ENCODE data around the gene CBX7. TPM values are rescaled to one million over a fixed set of nuclear protein-coding genes. Genes with fewer than 3 reads are reported as not detected.

Gene CBX7
- total RNA-seq, 1 donor from 2014 or later, result 0.71 TPM

- TF ChIP-seq EZH2phosphoT487 (IDR thresholded peaks at IDR 0.05), result no peak
- no peak for TF ChIP-seq CTCF (IDR thresholded peaks at IDR 0.05)
- no peak for TF ChIP-seq EZH2 (IDR thresholded peaks at IDR 0.05)
- Histone ChIP-seq H3K27me3 (peaks cover 3% of the 10 kb centered on the region), H3K4me3 (no peak overlapping the region), H4K20me1 (ENCODE audit: low read depth) (peaks cover under 1% of the 10 kb centered on the region), H3K27ac (no peak overlapping the region), H3K9me3 (ENCODE audit: low read depth) (no peaks in the 10 kb centered on the region), H3K4me1 (no peaks in the 10 kb centered on the region), H3K36me3 (no peaks in the 10 kb centered on the region), H3K4me2 (no peak overlapping the region), H3F3A (ENCODE audit: low read depth) (peaks cover 3% of the 10 kb centered on the region), H3K9ac (no peak overlapping the region), H3K79me2 (ENCODE audit: low read depth) (no peaks in the 10 kb centered on the region), H2AFZ (replicated peaks) (no peak overlapping the region)
- peaks cover 16% of the 10 kb centered on the region for H3K4me1 Mint-ChIP-seq
- H3K27me3 Mint-ChIP-seq (ENCODE audit: insufficient read depth, low read depth), result peaks cover 3% of the 10 kb centered on the region
- DNase-seq (ENCODE audit: low spot score), result no peak
- no peak overlapping the region for H3K4me3 Mint-ChIP-seq
- no peaks in the 10 kb centered on the region for H3K36me3 Mint-ChIP-seq
- no peaks in the 10 kb centered on the region for H3K9me3 Mint-ChIP-seq
- H3K27ac Mint-ChIP-seq, result no peak overlapping the region
These were observed 14.0 kb downstream of the CBX7 start for GRCh38 chr22:39138357-39138997.

GRCh38 chr22:39136317-39136716, 16.2 kb downstream of the CBX7 start:
- no peak overlapping the region for H3K4me3 ChIP-seq
- H3K79me2 ChIP-seq (ENCODE audit: low read depth), result no peaks in the 10 kb centered on the region
- TF ChIP-seq CTCF (IDR thresholded peaks at IDR 0.05) (no peak), EZH2phosphoT487 (IDR thresholded peaks at IDR 0.05) (no peak)
- H3K9me3 ChIP-seq (ENCODE audit: low read depth), result no peaks in the 10 kb centered on the region
- Mint-ChIP-seq H3K36me3 (no peaks in the 10 kb centered on the region), H3K4me3 (peak overlapping the region; percentile 30), H3K9me3 (no peaks in the 10 kb centered on the region), H3K27me3 (ENCODE audit: insufficient read depth, low read depth) (peaks cover 3% of the 10 kb centered on the region), H3K4me1 (peaks cover 30% of the 10 kb centered on the region), H3K27ac (peak overlapping the region; percentile 76)
- no peaks in the 10 kb centered on the region for H3K36me3 ChIP-seq
- peaks cover 10% of the 10 kb centered on the region for H3K4me1 ChIP-seq
- no peak overlapping the region for H3K4me2 ChIP-seq
- no peak overlapping the region for H3K27ac ChIP-seq
- no peak overlapping the region for H3K9ac ChIP-seq
- H2AFZ ChIP-seq (replicated peaks), result no peak overlapping the region
- H3F3A ChIP-seq (ENCODE audit: low read depth), result peaks cover 2% of the 10 kb centered on the region
- no peak for DNase-seq (ENCODE audit: low spot score)
- H3K27me3 ChIP-seq, result no peaks in the 10 kb centered on the region
- H4K20me1 ChIP-seq (ENCODE audit: low read depth), result no peaks in the 10 kb centered on the region

GRCh38 chr22:39135092-39135896, 17.2 kb downstream of the CBX7 start:
- H3K9ac ChIP-seq, result no peak overlapping the region
- Mint-ChIP-seq H3K27me3 (ENCODE audit: insufficient read depth, low read depth) (peaks cover 5% of the 10 kb centered on the region), H3K4me3 (no peak overlapping the region), H3K4me1 (peaks cover 40% of the 10 kb centered on the region), H3K36me3 (no peaks in the 10 kb centered on the region), H3K9me3 (no peaks in the 10 kb centered on the region), H3K27ac (no peak overlapping the region)
- H3K79me2 ChIP-seq (ENCODE audit: low read depth), result no peaks in the 10 kb centered on the region
- H3K36me3 ChIP-seq, result no peaks in the 10 kb centered on the region
- H4K20me1 ChIP-seq (ENCODE audit: low read depth), result peaks cover 4% of the 10 kb centered on the region
- H3K4me2 ChIP-seq, result no peak overlapping the region
- DNase-seq (ENCODE audit: low spot score), result peak; percentile 87
- no peaks in the 10 kb centered on the region for H3K27me3 ChIP-seq
- H3K4me3 ChIP-seq, result no peak overlapping the region
- H3F3A ChIP-seq (ENCODE audit: low read depth), result peaks cover 12% of the 10 kb centered on the region
- H3K27ac ChIP-seq, result no peak overlapping the region
- TF ChIP-seq EZH2 (IDR thresholded peaks at IDR 0.05) (no peak), CTCF (IDR thresholded peaks at IDR 0.05) (peak; percentile 77)
- H2AFZ ChIP-seq (replicated peaks), result no peak overlapping the region
- peaks cover 20% of the 10 kb centered on the region for H3K4me1 ChIP-seq
- no peaks in the 10 kb centered on the region for H3K9me3 ChIP-seq (ENCODE audit: low read depth)

Measured in neural progenitor cell (in vitro differentiated cells).